Thyroid gland (tissue), 4 donors: ENCODE data around the gene GARS1. TPM values are rescaled to one million over a fixed set of nuclear protein-coding genes. Genes with fewer than 3 reads are reported as not detected.
"Not testable (repeated sequence)": the region's sequence is repeated elsewhere in the genome, so short reads cannot be mapped to it uniquely, and the experiment has no call there.

Experiments
- DNase-seq, 2 donors: peaks; one replicate each; pipeline ENCODE4 v3.0.0-alpha.2; 2019
- H3K27ac ChIP-seq, 3 donors: fragments of 200-600 bp; sonication (generic); 1 replicate in 2 of 3; 2 replicates in 1 of 3; pipeline ENCODE4 v1.5.1; 2016 to 2019; ENCODE audit warnings: mild to moderate bottlenecking in 1 of 3, moderate library complexity in 1 of 3
- H3K27me3 ChIP-seq: fragments of 200-600 bp; sonication (generic); one replicate; pipeline ENCODE4 v1.5.1; 2019
- H3K36me3 ChIP-seq, 2 donors: fragments of 200-600 bp; sonication (generic); one replicate each; pipeline ENCODE4 v1.5.1; 2016 to 2019
- H3K4me1 ChIP-seq, 2 donors: fragments of 200-600 bp; sonication (generic); one replicate each; pipeline ENCODE4 v1.5.1; 2017 to 2019
- H3K4me3 ChIP-seq, 3 donors: fragments of 200-600 bp; sonication (generic); replicated peaks in 1 of 3; 1 replicate in 2 of 3; 2 replicates in 1 of 3; pipeline ENCODE4 v1.5.1; 2016; ENCODE audit warnings: mild to moderate bottlenecking in 1 of 3
- H3K9me3 ChIP-seq: fragments of 200-600 bp; sonication (generic); one replicate; pipeline ENCODE4 v1.5.1; 2017
- POLR2A ChIP-seq, 2 donors: fragments of 450-650 bp; IDR thresholded peaks; one replicate each; pipeline ENCODE4 v1.6.1; 2017; ENCODE audit warnings: antibody characterized with exemption in 2 of 2, mild to moderate bottlenecking in 2 of 2, moderate library complexity in 1 of 2
- WGBS, 2 donors: methylation state at CpG; one replicate each; pipeline ENCODE4 v1.1.5; 2017; 5-methylcytosine and 5-hydroxymethylcytosine counted together
- intact Hi-C: fragments of 100-400 bp; cut with DNase I; formaldehyde crosslinking; loops from one replicate; pipeline ENCODE4 v1.15.1; 2023
- total RNA-seq, 4 donors: library from RNA; depleted of rRNA; stranded (reverse); fragments of >200 nt; gene quantifications; one replicate each; pipeline ENCODE4 v1.2.3, GENCODE V29; 2016
- TF ChIP-seq, protein P1 (sequence below), 6 experiments: fragments of 200-600 bp in 3 of 6; fragments of 450-650 bp in 3 of 6; sonication (generic) in 3 of 6; IDR thresholded peaks; one replicate each; pipeline ENCODE4 v1.5.1; 2016 to 2019; ENCODE audit warnings: antibody characterized with exemption in 6 of 6, mild to moderate bottlenecking in 2 of 6, inconsistent platforms in 1 of 6, moderate library complexity in 1 of 6

The GARS1 gene
- total RNA-seq, 4 donors from 2014 or later: 59.7 to 79.2 (median 72.9) TPM

GRCh38 chr7:30567081-30567480, 27.6 kb upstream of the GARS1 start:
- DNase-seq: no peak
- no peak for TF ChIP-seq POLR2A (IDR thresholded peaks at IDR 0.05)
- TF ChIP-seq, protein P1, sequence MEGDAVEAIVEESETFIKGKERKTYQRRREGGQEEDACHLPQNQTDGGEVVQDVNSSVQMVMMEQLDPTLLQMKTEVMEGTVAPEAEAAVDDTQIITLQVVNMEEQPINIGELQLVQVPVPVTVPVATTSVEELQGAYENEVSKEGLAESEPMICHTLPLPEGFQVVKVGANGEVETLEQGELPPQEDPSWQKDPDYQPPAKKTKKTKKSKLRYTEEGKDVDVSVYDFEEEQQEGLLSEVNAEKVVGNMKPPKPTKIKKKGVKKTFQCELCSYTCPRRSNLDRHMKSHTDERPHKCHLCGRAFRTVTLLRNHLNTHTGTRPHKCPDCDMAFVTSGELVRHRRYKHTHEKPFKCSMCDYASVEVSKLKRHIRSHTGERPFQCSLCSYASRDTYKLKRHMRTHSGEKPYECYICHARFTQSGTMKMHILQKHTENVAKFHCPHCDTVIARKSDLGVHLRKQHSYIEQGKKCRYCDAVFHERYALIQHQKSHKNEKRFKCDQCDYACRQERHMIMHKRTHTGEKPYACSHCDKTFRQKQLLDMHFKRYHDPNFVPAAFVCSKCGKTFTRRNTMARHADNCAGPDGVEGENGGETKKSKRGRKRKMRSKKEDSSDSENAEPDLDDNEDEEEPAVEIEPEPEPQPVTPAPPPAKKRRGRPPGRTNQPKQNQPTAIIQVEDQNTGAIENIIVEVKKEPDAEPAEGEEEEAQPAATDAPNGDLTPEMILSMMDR (IDR thresholded peaks at IDR 0.05): no peak
- intact Hi-C loops: loop anchor here (5.0 to 10.0 kb wide), 3 partner anchors 62 to 402 kb away; partner anchors contain the start of gene GGCT
- H3K4me3 ChIP-seq: no peak overlapping the region
- no peak overlapping the region for H3K27ac ChIP-seq
- peaks cover 16 to 31% of the 10 kb centered on the region in 2 donors for H3K4me1 ChIP-seq
- H3K36me3 ChIP-seq: peaks cover 0 to 3% of the 10 kb centered on the region in 2 donors
- no peaks in the 10 kb centered on the region for H3K9me3 ChIP-seq
- no peaks in the 10 kb centered on the region for H3K27me3 ChIP-seq
- WGBS, 2 donors: 91 to 96% methylated on average over 4 of the region's 4 CpGs

- H3K27me3 ChIP-seq, DNase-seq, H3K36me3 ChIP-seq, intact Hi-C loops, H3K9me3 ChIP-seq, H3K4me3 ChIP-seq: not testable (repeated sequence)
- WGBS, 2 donors: 93 to 96% methylated on average over 4 of the region's 4 CpGs
- peaks cover 6 to 17% of the 10 kb centered on the region in 2 donors for H3K4me1 ChIP-seq
- H3K27ac ChIP-seq: peak overlapping the region in 1 of 3 donors; percentile 54
Measured at GRCh38 chr7:30570238-30570637, 24.4 kb upstream of the GARS1 start.

DNA sequence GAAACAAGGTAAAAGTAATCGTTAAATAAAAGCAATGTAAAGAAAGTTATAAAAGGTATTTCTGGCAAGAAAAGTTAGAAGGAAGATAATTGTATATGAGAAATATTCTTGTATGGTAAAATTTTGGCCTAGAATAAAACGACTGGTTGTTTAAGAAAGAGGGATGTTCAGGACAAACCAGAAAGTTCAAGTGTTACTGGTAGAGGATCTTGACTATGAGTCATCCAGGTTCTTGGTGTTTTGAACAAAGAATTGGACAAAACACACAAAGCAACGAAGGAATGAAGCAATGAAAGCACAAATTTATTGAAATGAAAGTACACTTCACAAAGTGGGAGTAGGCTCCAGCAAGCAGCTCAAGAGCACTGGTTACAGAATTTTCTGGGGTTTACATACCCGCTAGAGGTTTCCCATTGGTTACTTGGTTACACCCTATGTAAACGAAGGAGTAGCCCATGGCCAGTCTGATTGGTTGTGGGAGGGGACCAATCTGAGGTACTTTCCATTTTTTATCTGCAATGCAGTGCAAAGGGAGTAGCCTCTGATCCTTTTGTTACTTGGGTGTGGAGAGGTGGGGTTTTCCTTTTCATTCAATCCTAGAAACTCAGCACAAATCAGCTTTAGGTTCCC, 22.4 kb upstream of the GARS1 start:
- H3K27me3 ChIP-seq: no peaks in the 10 kb centered on the region
- peak overlapping the region; percentile 82 to 90 (median 89) for H3K27ac ChIP-seq
- H3K36me3 ChIP-seq: peaks cover 0 to 3% of the 10 kb centered on the region in 2 donors
- H3K4me3 ChIP-seq: no peak overlapping the region
- intact Hi-C loops: no loop called here
- TF ChIP-seq POLR2A (IDR thresholded peaks at IDR 0.05): peak in 1 of 2 donors; percentile 21
- TF ChIP-seq, protein P1 (IDR thresholded peaks at IDR 0.05): no peak
- no peaks in the 10 kb centered on the region for H3K9me3 ChIP-seq
- peaks cover 6 to 17% of the 10 kb centered on the region in 2 donors for H3K4me1 ChIP-seq
- no peak for DNase-seq
- 44 to 71% methylated on average over 5 of the region's 5 CpGs for WGBS, 2 donors

GRCh38 chr7:30575910-30576309, 18.8 kb upstream of the GARS1 start:
- TF ChIP-seq, protein P1 (IDR thresholded peaks at IDR 0.05): no peak
- no peak for TF ChIP-seq POLR2A (IDR thresholded peaks at IDR 0.05)
- no peaks in the 10 kb centered on the region for H3K36me3 ChIP-seq
- H3K27me3 ChIP-seq: no peaks in the 10 kb centered on the region
- peaks cover 6 to 14% of the 10 kb centered on the region in 2 donors for H3K4me1 ChIP-seq
- H3K27ac ChIP-seq: no peak overlapping the region
- 97 to 99% methylated on average over 2 of the region's 2 CpGs for WGBS, 2 donors
- intact Hi-C loops: no loop called here
- H3K9me3 ChIP-seq: no peaks in the 10 kb centered on the region
- no peak overlapping the region for H3K4me3 ChIP-seq
- DNase-seq: no peak

DNA sequence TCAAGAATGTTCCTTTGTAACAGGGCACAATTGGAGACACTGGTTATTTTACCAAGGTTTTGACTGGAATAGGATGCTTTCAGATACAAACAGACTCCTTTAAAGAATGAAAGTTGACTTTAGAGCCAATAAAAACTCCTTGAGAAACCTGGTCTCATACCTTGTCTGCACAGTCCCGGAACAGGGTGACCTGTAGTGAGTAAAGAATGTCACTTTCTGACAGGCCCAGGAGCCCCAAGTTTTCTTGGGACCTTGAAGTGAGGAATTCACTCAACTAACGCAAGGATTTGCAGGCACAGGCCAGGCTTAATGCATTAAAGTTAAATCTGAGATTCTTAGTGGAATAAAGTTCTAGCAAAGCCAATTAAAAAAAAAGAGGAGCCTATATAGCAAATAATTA, 11.5 kb upstream of the GARS1 start:
- H3K4me1 ChIP-seq: peaks cover 6 to 16% of the 10 kb centered on the region in 2 donors
- DNase-seq: peak; percentile 61 to 69
- H3K36me3 ChIP-seq: peaks cover 0 to 4% of the 10 kb centered on the region in 2 donors
- WGBS, 2 donors: 26 to 33% methylated on average over 2 of the region's 2 CpGs
- no peaks in the 10 kb centered on the region for H3K9me3 ChIP-seq
- intact Hi-C loops: no loop called here
- H3K27ac ChIP-seq: peak overlapping the region; percentile 43 to 61 (median 61)
- TF ChIP-seq POLR2A (IDR thresholded peaks at IDR 0.05): no peak
- TF ChIP-seq, protein P1 (IDR thresholded peaks at IDR 0.05): no peak
- no peaks in the 10 kb centered on the region for H3K27me3 ChIP-seq
- no peak overlapping the region for H3K4me3 ChIP-seq
